GM18907 (cell line): ENCODE results near the gene RRP8.

Experiments
- ATAC-seq: cut with Tn5 transposase; IDR thresholded peaks from one replicate; pipeline ENCODE4 v1.9.1; 2021; ENCODE audit warnings: mild to moderate bottlenecking, moderate library complexity; ENCODE audit not compliant: unreplicated experiment

RRP8 gene

GRCh38 chr11:6604790-6605189 lies 1.4 kb upstream of the RRP8 start:
- ATAC-seq: no peak

- peak; percentile 41 for ATAC-seq
These were observed 738 bp upstream of the RRP8 start for GRCh38 chr11:6604081-6604626.

- ATAC-seq: no peak
These were observed 1.1 kb downstream of the RRP8 start for GRCh38 chr11:6602096-6602940.

- no peak for ATAC-seq
These were observed 2.4 kb downstream of the RRP8 start for GRCh38 chr11:6601041-6601461.

- ATAC-seq: no peak
These were observed 3.5 kb downstream of the RRP8 start for GRCh38 chr11:6599881-6600390.

GRCh38 chr11:6599449-6599848 lies 4.0 kb downstream of the RRP8 start:
- no peak for ATAC-seq

- ATAC-seq: no peak
These were observed 4.9 kb downstream of the RRP8 start for GRCh38 chr11:6598555-6598954.

GRCh38 chr11:6596239-6596877 lies 7.1 kb downstream of the RRP8 start:
- no peak for ATAC-seq

GRCh38 chr11:6594142-6594768 lies 9.2 kb downstream of the RRP8 start:
- no peak for ATAC-seq

- no peak for ATAC-seq
These were observed 15.4 kb downstream of the RRP8 start for GRCh38 chr11:6588018-6588417.

GRCh38 chr11:6587360-6587953 lies 16.0 kb downstream of the RRP8 start:
- no peak for ATAC-seq

GRCh38 chr11:6586434-6587359 lies 16.7 kb downstream of the RRP8 start:
- no peak for ATAC-seq

GRCh38 chr11:6584528-6584927 lies 18.9 kb downstream of the RRP8 start:
- ATAC-seq: no peak

- no peak for ATAC-seq
These were observed 19.8 kb downstream of the RRP8 start for GRCh38 chr11:6583584-6583983.

- no peak for ATAC-seq
These were observed 23.7 kb downstream of the RRP8 start for GRCh38 chr11:6579681-6580080.

GRCh38 chr11:6578134-6578533 lies 25.3 kb downstream of the RRP8 start:
- ATAC-seq: no peak

GRCh38 chr11:6576471-6577373 lies 26.7 kb downstream of the RRP8 start:
- no peak for ATAC-seq

- ATAC-seq: no peak
These were observed 28.4 kb downstream of the RRP8 start for GRCh38 chr11:6574816-6575715.
